T1000 (cell line): ENCODE data around the gene ACOX3.

Experiments
- DNase-seq: peaks from one replicate; lab custom pipeline; 2025; ENCODE audit warnings: mixed read lengths; lab: John Stamatoyannopoulos, UW

ACOX3 gene

GRCh38 chr4:8404791-8405515 is 35.6 kb downstream of the ACOX3 start:
- no peak for DNase-seq

DNA sequence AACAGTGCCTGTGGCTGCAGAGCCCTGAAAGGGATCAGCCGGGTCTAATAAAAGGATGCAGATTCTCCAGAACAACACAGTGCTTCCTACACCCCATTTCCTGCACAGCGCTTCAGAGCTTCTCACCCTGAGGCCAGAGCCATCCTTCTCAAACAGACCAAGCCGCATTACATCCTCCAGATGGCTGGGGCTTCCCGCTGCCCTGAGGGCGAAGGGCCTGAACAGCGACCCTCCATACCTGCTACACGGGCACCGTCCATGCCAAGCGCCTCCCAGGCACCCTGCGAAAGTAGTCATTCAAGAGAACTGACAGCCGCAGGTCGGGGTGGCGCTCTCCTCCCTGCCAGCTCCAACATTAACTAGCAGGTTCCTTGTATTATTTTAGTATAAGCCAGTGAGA is 36.5 kb downstream of the ACOX3 start:
- no peak for DNase-seq

DNA sequence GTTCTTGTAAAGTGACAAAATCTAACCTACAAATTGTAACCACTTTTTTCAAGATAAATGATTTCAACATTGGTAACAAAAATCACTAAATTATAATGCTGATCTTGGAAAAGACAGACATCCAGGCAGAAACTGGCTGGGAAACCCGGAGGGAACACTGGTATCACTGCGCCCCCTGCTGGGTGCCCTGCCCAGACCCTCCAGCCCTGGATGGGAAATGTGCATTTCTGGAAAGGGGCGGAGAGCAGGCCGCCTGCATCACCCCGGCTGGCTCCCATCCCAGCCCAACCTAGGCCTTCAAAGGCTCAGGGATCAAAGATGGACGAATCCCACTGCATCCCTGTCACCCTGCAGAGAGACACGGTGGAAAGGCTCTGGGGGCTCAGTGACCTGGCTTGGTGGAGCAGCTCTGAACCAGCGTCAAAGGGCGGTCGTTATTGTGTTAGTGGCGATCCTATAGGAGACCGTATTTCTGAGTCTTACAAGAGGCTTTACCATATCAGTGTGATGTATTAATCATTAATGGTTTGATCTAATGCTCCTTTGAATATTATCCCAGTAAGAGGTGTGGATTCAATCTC is 37.3 kb downstream of the ACOX3 start:
- peak; percentile 83 for DNase-seq

DNA sequence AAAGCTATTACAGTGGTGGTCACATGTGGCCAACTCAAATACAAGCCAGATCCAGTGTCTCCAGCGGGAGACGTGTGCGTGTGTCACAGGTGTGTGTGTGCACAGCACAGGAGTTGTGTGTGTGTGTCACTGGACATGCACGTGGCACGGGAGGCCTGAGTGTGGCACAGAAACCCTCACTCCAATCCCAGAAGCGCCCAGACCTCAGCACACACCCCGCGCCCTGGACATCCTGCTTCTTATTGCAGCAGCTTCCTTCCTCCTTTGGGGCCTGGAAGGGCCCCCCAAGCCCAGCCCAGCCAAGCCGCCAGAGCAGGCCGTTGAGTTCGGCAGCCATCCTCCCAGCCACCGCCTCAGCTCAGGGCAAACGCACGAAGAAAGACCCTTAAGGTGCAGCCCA is 37.9 kb downstream of the ACOX3 start:
- DNase-seq: no peak

DNA sequence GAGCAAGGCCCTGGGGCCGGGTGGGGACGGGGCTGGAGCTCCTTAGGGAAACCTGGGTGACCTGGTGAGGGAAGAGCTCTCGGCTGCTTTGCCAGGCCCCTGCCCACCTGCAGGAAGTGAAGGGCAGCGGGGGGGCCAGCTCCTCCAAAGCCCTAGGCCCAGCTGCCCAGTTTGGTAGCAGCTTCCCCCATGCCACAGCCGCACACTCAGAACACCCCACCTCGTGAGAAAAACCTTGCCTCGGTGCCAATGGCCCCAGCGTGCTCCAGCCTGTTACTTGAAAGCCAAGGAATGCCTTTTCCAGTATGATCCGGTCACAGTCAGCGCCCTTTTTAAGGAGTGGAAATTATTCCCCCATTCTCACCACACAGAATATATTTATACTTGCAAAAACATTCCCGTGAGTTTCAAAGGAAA is 38.3 kb downstream of the ACOX3 start:
- DNase-seq: no peak

DNA sequence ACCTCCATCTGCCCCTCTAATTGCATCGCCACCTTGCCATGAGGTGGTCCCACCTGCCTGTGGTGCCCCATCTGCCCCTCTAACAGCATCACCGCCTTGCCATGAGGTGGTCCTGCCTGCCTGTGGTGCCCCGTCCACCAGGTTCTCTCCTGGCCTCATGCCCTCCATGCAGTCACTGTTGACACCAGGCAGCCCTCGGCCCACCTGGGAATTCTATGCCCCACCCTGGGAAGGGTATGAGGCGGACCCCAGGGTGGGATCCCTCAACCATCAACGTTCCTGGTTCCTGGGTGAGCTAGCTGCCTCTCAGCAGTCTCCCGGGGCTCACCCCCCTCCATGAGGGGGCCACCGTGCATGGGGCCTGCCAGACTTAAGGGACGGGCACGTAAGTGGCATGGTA is 38.9 kb downstream of the ACOX3 start:
- DNase-seq: no peak

- DNase-seq: no peak
Measured at GRCh38 chr4:8400632-8401325, 39.7 kb downstream of the ACOX3 start.

DNA sequence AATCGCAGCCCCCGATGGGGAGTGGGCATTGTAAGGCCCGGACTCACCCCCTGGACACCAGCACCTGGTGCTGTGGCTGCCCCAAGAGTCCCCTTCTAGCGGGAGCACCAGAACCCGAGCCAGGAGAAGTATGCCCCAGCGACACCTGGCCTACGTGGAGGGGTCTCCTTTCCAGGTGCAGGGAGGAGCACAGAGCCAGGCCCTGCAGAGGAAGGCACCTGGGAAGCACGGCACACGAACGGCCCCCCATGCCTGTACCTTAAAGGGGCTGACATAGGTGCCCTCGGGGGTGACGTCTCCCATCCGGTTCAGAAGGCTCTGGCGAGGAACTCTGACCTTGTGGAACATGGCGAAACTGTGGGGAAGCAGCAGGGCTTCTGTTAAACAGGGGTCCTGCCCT is 41.2 kb downstream of the ACOX3 start:
- no peak for DNase-seq

GRCh38 chr4:8398347-8398746 is 42.2 kb downstream of the ACOX3 start:
- DNase-seq: no peak

GRCh38 chr4:8396762-8397406 is 43.6 kb downstream of the ACOX3 start:
- no peak for DNase-seq

DNA sequence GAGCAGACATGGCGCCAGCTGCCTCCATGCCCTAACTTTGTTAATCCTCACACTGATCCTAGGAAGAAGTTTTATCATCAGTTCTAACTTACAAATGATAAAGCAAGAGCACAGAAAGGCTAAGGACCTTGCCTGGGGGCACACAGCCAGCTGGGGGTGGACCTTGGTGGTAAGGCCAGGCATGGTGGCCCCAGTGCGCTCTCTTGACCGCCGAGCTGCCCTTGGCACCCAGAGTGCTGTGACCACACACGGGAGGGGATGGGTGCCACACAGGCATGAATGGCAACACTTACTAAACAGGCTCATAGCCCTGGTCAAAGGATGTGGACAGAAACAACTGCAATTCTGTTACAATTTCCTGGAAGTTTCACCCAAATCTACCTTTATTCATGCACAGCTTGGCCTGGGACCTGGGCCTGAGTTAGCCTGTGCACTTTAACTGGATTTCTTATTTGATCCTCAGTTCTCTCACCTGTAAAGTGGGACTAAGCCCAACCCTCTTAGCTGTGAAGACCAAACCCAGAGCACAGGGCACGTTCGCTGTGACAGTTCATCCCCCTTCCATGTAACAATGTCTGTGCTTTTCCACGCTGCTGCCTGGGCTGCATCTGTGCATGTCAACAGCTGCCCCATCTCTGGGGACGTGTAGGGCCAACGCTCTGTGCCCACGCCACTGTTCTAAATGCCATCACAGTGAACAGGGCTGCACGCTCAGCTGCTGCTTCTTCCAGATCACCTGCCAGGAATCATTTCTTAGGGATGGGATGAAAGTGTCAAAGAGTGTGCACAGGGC is 44.8 kb downstream of the ACOX3 start:
- DNase-seq: no peak

DNA sequence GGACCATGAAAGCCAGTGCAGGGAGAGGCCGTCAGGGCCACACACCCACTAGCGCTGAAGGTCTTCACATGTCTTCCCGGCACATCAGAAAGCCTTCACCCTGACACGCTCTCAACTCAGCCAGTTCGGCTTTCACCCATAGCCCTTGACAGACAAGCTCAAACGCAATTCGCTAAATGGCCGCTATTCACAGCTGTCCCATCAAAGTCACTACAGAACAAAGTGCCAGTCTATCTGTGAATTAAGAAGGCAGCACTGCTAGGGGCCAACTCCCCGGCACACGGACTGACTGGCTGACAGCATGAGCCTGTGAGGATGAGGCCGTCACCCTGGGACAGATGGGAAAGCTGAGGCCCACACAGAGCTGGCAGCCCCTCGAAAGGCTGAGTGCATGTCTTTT is 45.7 kb downstream of the ACOX3 start:
- no peak for DNase-seq

DNA sequence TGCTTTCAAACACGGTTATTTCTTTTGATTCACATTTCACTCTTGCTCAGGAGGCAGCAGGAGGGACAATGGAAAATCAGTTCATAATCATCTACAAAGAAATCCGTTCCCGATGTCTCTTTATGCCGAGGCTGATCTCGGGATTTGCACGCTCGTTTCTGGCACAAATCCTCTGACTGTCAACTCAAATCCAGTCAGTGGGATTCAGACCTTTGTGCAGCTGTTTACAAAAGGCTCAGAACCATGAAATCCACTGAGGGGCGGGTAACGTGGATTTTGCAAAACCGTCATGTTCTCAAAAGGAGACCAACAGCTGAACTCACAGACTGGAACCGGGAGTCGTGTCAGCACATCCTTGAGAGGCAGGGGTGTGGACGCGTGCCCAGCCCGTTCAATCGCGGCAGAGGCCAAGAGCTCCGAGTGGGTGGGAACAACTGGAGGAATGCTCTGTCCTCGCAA is 46.4 kb downstream of the ACOX3 start:
- DNase-seq: no peak

DNA sequence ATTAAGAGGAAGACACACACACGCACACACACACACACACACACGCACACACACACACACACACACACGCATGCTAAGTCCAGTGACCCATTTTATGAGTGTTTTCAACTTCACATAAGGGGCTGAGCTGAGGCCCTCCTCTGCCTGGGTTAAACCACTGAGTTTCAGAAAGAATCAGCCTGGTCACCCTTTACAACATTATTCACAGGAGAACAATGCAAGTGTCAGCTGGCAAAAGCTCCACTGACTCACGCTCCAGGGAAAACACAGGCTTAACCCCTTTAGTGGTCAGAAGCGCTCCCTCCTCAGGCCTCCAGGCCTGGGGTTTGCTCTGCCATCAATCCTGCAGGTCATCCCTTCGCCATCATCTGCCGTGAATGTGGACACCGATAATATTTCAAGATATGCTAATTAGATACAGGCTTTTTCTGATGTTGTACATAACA is 46.9 kb downstream of the ACOX3 start:
- peak; percentile 80 for DNase-seq

DNA sequence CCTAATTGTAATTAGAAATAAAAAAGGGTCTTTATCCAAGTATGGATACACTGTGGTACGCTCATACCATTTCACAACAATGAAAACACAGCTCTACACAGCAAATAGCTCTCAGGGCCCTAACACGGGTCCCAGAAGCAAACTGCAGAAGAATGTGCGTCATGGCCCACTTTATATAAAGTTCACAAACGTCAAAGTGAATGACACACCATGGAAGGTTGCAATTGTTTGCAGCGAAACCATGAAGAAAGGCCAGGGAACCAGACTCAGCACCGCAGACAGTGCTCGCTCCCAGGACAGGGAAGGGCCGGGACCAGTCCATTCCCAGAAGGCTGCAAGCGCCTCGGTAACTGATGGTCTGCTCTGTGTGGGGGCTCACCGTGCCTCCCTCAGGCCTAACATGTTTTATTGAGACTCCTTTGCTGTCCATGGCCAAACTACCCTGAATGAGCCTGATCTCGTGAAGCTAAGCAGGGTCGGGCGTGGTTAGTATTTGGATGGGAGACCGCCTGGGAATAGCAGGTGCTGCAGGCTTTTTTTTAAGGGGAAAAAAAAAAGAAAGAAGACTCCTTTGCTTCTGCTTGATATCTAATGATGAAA is 47.8 kb downstream of the ACOX3 start:
- no peak for DNase-seq

DNA sequence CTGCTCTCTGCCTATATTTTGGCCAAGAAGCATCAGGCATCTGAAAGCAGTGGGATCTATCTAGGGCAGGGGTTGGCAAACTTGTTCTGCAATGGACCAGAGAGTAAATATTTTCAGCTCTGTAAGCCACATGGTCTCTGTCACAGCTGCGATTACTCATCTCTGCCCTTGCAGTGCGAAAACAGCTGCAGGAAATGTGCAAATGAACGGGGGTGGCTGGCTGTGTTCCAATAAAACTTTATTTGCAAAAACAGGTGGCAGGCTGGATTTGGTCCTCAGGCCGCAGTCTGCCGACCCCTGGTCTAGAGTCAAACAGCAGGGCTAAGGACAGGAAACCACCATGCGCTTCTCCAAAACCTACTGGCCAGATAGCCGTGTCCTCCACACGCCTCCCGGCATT is 48.6 kb downstream of the ACOX3 start:
- DNase-seq: no peak

DNA sequence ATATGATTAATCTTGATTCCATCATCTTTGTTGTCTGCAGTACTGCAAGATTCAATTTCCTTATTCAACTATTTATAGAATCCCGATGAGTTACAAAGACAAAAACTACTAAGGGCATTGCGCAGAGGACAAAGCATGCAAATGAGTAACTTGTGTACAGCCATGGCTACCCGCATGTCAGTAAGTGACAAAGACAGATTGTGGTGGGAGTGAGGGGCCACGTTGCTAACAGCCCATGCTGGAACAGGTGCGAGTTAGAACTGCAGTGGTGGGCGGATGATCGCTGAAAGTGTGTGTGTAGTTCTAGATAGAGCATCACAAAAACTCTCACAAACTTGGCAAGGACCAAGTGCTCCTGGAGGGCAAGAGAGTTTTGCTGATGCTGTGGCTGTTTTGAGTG is 49.5 kb downstream of the ACOX3 start:
- DNase-seq: no peak

GRCh38 chr4:8390577-8390976 is 49.9 kb downstream of the ACOX3 start:
- no peak for DNase-seq

- DNase-seq: no peak
Measured at GRCh38 chr4:8388528-8388870, 52.0 kb downstream of the ACOX3 start.

DNA sequence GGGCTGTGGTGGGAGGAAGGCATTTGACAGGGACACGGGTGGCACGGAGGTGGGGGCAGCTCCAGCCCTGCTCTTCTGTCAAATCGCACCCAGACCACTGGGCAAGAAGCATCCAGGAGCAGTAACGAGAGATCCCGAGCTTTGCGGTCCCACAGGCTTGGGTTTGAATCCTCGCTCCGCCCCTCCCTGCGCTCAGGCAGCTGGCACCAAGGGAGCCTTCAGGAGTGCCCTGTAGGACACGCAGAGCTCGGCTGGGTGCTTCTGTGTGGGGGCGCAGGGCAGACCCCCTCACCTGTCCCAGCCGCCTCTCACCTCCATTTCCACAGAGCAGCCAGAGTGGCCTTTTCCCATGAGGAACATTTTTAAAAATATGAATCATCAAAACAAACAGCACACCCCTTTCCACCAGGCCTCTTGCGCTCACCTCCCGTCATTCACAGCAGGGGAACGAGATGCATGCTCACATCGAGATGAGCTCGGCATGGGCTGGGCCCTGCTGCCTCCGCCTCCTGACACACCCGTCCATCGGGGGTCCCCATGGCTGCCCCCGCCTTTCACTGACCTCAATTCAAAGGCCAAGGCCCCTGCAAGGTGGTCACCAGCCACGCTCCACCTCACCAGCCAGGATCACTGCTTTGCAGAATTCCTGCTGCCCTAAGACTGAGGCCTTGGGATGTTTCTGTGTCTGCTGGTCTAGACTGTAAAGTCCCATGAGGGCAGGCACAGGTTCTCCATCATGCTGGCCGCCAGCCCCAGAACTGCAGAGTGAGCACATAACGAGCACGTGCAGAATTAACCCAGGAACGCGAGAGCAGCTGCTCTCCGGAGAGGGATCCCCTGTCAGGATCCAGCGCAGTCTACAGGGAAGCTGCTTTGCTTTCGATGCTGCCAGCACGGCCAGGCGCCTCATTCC is 52.7 kb downstream of the ACOX3 start:
- DNase-seq: no peak

- DNase-seq: no peak
Measured at GRCh38 chr4:8387194-8387593, 53.3 kb downstream of the ACOX3 start.
